GM10847 (cell line): ENCODE data around the gene NR4A3.

Experiments
- POLR2A ChIP-seq: IDR thresholded peaks from 2 replicates; pipeline ENCODE4 v1.6.1; 2011; ENCODE audit not compliant: insufficient read length; ENCODE audit errors: extremely low read depth

The NR4A3 gene

DNA sequence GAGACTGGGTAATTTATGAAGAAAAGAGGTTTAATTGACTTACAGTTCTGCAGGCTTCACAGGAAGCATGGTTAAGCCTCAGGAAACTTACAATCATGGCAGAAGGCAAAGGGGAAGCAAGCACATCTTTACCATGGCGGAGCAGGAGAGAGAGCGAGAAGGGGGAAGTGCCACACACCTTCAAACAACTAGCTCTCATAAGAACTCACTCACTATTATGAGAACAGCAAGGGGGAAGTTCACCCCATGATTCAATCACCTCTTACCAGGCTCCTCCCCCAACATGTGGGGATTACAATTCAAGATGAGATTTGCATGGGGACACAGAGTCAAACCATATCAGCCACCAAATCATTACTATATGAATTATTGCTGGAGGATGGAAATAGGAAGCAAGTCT lies 54.5 kb downstream of the NR4A3 start:
- TF ChIP-seq POLR2A: no peak

- TF ChIP-seq POLR2A: no peak
These were observed 57.0 kb downstream of the NR4A3 start for GRCh38 chr9:99878651-99879050.

DNA sequence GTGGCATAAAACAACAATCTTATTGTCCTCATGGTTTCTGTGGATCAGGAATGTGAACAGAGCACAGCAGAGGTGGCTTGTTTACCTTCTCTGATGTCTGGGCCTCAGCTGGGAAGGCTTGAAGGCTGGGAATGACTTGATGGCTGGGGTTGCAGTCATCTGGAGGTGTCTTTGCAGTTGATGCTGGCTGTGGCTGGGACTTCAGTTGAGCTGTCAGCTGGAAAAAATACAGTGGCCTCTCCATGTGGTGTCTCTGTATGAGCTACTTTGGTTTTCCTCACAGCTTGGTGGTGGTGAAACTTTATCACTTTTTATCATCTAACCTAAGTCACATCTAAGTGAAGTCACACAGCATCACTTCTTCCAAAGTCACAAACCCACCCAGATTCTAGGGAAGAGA lies 60.1 kb downstream of the NR4A3 start:
- no peak for TF ChIP-seq POLR2A

- TF ChIP-seq POLR2A: no peak
These were observed 64.1 kb downstream of the NR4A3 start for GRCh38 chr9:99885747-99886146.

GRCh38 chr9:99889120-99889519 lies 67.4 kb downstream of the NR4A3 start:
- no peak for TF ChIP-seq POLR2A

GRCh38 chr9:99894826-99895225 lies 73.1 kb downstream of the NR4A3 start:
- no peak for TF ChIP-seq POLR2A

DNA sequence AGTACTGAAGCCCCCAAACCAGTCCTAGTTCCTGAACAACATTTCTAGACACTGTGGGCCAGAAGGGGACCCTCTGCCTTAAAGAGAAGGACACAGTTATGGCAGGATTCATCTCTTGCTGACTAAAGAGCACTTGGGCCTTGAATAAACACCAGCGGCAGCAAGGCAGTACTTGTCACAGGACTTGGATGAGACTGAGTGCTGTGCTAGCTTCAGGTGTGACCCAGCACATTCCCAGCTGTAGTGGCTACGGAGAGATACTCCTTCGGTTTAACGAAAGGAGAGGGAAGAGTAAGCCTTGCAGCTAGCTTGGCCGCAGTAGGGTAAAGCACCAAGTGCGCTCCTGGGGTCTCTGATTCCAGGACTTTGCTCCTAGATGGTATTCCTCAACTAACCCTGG lies 73.8 kb downstream of the NR4A3 start:
- no peak for TF ChIP-seq POLR2A

DNA sequence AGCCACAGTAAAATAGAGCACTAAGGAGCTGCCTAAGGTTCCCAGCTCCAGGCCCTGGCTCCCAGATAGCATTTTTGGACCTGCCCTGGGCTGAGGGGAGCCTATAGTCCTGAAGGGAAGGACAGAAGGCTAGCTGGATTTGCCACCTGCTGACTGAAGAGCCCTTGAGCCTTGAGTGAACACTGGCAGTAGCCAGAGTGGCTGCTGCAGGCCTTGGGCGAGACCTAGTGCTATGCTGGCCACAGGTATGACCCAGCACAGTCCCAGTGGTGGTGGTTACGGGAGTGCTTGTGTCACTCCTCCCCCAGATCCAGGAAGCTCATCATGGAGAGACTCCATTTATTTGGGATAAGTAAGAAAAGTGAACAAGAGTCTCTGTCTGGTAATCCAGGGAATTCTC lies 74.4 kb downstream of the NR4A3 start:
- TF ChIP-seq POLR2A: no peak

GRCh38 chr9:99903393-99903792 lies 81.7 kb downstream of the NR4A3 start:
- TF ChIP-seq POLR2A: no peak

- TF ChIP-seq POLR2A: no peak
These were observed 84.2 kb downstream of the NR4A3 start for GRCh38 chr9:99905833-99906402.

GRCh38 chr9:99906403-99907207 lies 84.9 kb downstream of the NR4A3 start, which contains the start of gene STX17:
Gene STX17 (plus strand): TSS chr9:99906654. CDS start chr9:99915240, 8,586 bp downstream.
- TF ChIP-seq POLR2A: peak; percentile 76

- TF ChIP-seq POLR2A: no peak
These were observed 85.5 kb downstream of the NR4A3 start for GRCh38 chr9:99907208-99907532.

DNA sequence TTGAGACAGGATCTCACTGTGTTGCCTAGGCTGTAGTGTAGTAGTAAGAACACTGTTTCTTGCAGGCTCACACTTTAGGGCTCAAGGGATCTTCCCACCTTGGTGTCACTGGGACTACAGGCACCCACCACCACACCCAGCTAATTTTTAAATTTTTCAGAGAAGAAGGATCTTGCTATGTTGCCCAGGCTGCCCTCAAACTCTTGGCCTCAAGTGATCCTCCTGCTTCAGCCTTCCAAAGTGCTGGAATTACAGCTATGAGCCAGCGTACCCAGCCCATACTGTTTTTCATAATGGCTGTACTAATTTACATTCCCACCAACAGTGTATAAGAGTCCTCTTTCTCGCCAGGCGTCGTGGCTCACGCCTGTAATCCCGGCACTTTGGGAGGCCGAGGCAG lies 89.9 kb downstream of the NR4A3 start:
- TF ChIP-seq POLR2A: no peak
